Stimulated activated CD4-positive, alpha-beta T cell treated with anti-CD3 and anti-CD28 coated beads, Interleukin-12 subunit alpha, Interleukin-12 subunit beta, amount 100 ng/mL, for 4 hours (primary cell): Measurements from ENCODE around the gene AMZ1.
"Not testable (repeated sequence)": the region's sequence is repeated elsewhere in the genome, so short reads cannot be mapped to it uniquely, and the experiment has no call there.

ENCODE experiments used
- DNase-seq: peaks from one replicate; pipeline ENCODE4 v3.0.0-alpha.2; 2020

AMZ1 gene

DNA sequence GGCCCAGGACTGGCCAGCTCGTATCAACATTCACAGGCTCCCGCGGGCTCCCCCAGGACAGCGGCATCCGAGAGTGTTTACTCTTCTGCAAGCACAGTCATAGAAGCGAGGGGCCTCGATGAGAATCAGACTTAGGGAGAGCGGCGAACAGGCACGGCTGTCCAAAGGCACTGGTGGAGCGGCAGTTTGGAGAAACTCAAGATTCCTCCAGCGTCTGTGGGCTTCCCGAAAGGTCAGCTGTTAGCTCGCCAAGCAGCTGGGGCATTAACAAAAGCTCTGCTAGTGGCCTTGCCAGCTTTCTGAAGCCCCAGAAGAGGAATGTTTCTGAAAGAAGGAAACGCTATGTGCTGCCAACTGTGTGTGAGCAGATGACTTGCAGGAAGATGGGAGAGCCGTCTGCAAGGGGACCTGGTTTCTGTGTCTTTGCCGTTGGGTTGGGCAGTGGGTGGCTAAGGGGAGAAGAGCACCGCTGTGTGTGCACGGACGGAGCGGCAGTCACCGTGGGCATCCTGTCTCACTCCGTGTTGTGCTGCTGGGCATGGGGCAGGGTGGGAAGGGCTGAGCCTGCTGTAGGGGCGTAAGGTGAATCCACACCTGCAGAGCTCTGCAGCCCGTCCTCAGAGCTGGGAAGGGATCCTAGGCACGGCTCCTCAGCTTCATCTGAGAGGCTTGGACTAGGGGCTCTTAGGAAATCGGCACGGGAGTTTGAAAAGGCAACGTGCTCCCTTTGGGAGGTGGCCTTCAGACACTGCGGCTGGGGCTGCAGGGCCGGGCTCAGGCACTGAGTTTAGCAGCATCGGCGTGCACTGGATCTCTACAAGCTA, 42.1 kb downstream of the AMZ1 start:
- no peak for DNase-seq

DNA sequence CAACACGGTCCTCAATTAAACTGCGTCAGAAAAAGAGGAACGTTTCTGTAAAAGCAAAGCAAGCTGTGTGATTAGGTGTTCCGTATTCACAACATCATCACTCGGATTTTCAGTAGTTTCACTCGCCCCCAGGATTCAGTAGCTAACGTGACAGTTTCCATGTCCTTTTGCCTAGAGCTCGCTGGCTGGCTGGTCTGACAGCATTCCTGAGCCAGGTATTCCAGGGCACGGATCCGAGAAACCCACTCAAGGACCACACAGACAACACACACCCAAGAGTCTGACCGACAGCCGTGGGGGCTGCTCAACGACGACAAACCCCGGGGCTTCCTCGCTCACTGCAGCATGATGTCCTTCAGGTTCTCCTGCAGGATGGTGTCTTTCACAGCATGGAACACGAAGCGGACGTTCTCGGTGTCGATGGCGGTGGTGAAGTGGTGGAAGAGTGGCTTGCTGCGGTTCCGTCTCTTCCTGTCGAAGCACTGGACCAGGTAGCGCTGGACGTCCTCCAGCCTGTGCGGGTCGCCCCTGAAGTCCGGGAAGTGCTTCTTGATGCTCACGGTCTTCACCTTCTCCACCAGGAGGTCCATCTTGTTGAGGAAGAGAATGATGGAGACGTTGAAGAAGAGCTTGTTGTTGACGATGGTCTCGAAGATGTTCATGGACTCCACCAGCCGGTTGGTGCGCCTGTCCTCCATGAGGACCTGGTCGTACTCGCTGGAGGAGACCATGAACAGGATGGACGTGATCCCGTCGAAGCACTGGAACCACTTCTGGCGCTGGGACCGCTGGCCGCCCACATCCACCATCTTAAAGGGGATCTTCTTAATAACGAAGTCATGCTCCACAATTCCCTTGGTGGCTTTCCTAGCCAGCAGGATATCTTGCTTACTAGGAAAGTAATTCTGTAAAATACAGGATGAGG, 43.1 kb downstream of the AMZ1 start:
- no peak for DNase-seq

DNA sequence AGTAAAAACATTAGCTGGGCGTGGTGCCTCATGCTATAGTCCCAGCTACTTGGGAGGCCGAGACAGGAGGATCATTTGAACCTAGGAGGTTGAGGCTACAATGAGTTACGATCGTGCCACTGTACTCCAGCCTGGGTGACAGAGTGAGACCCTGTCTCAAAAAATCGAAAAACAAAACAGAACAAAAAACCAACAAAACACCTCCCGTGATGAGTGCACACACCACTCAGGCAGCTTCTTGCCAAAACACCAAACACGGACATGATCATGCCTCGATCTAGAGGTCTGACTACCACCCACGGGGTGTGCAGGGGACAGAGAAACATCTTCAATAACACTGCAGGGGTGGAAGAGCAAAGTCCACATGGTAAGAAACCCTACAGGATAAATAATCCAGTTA, 44.4 kb downstream of the AMZ1 start:
- no peak for DNase-seq

DNA sequence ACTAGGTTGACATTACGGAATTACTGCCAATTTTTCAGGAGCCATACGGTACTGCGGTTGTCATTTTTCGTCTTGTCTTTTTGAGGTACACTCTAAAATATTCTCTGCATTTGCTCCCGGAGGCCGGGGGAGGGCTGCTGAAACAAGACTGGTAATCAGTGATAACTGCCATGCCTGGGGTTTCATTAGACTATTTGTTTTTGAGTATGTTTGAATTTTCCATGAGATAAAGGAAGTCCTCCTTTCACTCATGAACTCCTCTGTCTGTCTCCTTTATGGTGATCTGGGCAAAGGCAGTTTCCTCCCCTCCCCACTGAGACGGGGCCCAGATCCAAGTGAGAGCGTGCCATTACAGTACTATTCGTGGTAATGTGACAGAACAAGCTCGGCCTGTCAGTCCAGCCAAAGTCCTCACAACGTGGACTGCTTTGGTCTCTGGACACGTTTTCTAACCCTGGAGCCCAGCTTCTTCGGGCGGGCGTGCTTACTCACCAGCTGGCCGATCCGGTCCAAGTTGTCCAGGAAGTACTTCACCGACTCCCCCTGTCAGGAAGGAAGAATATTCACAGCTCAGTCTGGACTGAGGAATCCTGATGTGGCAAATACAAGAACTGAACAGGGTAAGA, 45.1 kb downstream of the AMZ1 start:
- DNase-seq = no peak

DNA sequence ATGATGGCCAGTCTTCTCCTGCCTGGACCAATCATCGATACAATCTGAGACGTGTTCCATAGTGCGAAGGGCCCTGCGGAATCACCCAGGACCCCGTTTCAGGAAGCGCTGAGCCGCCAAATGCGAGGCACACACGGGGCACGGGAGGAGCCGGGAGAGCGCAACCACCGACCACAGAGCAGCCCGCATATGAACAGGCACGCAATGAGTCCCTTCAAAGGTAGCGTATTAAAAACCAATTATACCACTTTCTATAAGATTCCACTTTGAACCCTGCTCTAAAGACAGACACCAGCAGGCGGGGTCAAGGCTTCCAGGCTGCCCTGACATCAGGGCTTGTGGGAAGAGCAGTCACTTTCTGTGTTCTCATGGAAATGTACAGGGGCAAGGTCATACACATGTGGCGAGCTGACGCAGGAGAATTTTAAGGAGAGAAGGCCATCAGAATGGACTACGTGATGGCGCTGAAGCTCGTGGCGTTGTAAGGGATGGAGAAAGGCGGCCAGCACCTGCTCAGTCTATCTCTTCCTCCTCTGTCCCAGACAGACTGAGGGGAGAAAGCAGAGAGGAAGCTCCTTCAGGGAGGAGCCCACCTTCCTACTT, 46.2 kb downstream of the AMZ1 start:
- DNase-seq = no peak

DNA sequence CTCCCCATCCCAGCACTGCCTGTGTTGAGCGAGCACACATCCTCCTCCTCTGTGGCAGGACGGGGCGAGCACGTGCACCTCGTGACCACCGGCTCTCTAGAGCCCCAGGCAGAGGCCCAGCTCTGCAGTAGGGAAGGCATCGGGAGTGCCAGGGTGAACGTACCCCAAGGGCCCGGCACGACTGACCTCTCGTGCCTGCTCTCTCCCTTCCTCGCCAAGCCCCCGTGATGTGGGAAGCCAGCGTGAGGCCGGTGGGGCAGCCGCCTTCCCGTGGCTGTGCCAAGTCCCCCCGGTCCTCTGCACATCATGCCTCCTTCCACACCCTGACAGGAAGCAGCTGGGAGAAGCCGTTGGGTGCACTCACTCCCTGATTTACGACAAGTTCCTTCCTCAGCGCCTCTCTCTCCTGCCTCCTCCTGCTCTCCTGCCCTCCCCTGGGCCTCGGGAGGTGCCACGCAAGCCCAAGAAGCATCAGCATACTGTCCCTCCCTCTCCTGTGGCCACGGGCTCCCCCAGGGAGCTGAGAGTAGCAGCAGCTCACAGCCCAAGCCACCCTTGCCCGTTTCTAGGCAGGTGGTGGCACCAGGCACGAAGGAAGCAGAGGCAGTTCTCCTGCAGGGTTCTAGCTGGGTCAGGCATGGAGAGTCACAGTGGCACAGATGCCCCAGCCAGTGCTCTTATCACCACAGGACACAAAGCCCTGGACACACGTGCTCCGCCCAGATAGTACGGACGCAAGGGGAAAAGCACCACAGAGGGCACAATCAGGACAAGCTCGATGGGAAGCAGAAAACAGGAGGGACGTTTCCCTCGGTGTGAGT, 47.0 kb downstream of the AMZ1 start:
- DNase-seq = no peak

DNA sequence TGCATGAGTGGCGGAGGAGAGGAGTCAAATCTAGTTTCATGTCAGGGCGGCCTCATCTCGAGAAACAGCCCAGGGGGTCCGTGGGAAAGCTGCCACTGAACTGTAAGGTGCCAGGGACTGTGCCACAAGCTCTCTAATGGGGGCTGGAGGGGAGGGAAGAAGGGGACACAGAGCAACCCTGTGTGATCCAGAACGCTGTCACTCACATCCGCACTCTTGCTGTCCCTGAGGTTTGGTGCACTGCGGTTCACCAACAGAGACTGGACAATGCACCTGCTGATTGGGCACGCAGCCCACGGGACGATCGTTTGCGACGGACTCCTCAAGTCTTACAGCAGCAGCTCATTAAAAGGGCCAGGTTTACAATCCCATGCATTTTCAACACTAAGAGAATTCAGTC, 47.7 kb downstream of the AMZ1 start:
- no peak for DNase-seq

DNA sequence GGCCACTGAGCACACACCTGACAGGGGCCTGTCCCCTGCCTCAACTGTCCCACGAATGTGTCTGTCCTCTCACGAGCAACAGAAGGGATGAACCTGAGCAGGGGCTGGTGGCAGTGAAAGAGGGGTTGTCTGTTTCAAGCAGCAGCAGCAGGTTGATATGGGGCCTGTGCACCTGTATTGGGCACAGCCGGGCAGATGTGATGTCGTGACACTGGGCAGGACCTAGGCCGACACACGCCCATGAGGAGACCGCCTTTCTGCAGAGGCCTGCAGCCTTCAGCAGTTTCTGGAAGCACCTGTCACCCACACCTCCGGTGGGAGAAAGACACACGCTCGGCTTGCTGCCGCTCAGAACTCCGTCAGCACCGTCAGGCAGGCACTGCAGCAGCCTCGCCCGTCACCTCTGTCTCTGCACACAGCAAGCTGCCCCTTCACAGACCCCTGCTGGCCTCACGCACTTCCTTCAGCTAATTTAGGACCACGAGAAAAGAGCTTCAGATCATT, 48.5 kb downstream of the AMZ1 start:
- no peak for DNase-seq

DNA sequence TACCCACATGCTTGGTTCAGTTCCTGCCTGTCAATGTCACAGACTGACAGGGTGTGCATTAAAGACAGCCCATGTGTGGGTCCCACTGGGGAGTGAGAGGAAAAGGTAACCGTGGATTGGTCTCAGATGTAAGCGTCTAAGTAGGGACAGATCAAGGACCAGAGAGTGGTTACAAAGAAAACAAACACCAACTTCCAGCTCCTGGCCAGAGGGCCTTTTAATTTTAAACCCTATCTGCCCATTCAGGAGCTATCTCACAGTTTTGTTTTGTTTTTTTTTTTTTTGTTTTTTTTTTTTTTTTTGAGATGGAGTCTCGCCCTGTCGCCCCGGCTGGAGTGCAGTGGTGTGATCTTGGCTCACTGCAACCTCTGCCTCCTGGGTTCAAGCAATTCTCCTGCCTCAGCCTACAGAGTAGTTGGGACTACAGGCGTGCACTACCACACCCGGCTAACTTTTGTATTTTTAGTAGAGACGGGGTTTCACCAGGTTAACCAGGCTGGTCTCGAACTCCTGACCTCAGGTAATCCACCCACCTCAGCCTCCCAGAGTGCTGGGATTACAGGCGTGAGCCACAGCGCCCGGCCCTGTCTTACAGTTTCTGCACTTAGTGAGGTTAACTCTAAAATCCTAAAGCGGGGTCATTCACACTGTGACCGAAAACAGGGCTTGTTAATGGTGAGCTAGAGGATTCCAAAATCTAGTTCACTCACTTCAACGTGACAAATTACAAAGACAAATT, 49.2 kb downstream of the AMZ1 start:
- DNase-seq = not testable (repeated sequence)

DNA sequence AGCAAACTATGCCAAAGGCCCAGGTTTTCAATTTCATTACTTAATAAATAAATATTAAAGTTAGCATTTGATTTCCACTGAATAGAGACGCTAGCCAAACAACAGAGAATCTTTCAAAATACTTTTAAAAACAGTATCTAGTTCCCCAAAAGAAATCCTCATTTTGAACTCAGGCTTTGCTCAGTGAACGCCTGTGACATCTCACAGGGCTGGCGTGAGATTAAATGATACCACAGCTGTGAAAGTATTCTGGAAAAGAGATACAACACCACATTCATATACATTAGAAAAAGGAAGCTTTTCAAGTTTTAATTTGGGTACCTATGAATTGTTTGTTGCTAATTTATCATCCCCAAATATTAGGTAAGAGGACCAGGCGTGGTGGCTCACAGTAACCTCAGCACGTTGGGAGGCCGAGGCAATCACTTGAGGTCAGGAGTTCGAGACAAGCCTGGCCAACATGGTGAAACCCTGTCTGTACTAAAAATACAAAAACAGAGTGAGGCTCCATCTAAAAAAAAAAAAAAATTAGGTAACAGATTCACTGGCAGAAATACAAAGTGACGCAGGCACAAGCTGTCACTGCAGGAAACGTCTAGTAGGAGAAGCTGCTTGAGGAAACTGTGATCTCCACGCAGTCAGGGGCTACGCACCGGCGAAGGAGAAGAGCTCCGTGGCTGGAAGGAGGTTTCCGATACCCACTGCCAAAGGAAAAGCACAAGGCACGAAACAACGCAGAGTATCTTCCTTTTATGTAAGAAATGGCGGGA, 50.0 kb downstream of the AMZ1 start:
- no peak for DNase-seq

DNA sequence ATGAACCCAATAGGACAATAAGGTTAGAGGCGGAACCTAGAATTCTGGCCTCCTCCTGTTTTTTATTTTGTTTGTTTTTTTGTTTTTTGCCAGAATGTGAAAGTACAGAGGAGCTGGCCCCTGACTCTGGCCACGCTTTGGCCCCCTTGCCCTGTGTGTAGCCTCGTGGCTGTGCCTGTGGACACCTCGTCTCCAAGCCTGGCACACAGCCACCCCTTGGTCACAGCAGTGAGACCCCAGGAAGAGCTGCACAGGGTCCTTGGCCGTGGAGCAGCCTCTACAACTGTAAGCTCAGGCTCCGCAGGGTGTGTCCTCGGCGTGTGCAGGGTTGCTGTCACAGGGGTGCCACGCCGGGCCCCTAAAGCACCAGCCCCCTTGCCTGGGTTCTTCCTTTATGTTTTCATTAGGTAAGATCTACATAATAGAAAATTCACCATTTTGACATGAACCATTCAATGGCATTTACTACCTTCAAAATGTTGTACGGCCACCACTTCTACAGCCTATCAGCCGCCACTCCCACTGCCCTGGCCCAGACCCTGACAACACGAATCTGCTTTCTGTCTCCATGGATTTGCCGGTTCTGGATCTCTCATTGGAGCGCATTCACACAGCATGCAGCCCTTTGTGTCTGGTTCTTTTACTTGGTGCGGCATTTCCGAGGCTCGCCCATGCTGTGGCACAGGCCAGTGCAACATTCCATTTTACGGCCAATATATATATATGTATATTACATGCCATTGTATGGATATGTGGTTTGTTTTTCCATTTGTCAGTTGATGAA, 51.0 kb downstream of the AMZ1 start:
- no peak for DNase-seq

DNA sequence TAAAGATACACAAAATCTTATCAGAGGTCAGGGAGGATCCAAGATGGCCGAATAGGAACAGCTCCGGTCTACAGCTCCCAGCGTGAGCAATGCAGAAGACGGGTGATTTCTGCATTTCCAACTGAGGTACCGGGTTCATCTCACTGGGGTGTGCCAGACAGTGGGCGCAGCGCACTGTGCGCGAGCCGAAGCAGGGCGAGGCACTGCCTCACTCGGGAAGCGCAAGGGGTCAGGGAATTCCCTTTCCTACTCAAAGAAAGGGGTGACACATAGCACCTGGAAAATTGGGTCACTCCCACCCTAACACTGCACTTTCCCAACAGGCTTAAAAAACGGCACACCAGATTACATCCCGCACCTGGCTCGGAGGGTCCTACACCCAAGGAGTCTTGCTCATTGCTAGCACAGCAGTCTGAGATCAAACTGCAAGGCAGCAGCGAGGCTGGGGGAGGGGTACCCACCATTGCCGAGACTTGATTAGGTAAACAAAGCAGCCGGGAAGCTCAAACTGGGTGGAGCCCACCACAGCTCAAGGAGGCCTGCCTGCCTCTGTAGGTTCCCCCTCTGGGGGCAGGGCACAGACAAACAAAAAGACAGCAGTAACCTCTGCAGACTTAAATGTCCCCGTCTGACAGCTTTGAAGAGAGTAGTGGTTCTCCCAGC, 55.7 kb downstream of the AMZ1 start:
- not testable (repeated sequence) for DNase-seq

DNA sequence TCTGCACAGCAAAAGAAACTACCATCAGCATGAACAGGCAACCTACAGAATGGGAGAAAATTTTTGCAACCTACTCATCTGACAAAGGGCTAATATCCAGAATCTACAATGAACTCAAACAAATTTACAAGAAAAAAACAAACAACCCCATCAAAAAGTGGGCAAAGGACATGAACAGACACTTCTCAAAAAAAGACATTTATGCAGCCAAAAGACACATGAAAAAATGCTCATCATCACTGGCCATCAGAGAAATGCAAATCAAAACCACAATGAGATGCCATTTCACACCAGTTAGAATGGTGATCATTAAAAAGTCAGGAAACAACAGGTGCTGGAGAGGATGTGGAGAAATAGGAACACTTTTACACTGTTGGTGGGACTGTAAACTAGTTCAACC, 60.7 kb downstream of the AMZ1 start:
- DNase-seq = not testable (repeated sequence)

DNA sequence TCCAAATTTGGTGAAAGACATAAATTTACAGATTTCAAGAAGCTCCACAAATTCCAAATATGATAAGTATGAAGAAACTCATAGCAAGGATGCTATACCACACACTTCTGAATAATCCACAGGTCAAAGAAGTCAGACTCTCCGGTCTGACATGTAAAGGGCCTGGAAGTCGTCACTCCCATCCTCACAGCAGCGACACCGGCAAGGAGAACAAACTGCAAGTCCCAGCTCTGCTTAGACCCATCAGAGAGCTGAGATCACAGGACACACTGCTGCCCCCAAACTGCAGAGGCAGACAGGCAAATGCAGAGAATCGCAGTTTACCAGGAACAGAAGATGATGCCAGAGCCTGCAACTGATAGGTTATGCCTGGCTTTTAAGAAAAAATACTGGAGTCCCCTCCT, 62.0 kb downstream of the AMZ1 start:
- DNase-seq = no peak

DNA sequence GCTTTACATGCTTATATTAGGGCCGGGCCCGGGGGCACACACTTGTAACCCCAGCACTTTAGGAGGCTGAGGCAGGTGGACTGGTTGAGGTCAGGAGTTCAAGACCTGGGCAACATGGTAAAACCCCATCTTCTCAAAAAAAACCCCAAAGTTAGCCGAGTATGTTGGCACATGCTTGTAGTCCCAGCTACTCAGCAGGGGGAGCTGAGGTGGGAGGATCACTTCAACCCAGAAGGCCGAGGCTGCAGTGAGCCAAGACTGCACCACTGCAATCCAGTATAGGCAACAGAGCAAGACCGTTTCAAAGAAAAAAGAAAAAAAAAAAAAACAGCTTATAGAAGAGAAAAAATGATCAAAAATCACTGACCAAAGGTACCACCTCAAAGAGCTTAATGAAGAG, 63.1 kb downstream of the AMZ1 start:
- DNase-seq = no peak

DNA sequence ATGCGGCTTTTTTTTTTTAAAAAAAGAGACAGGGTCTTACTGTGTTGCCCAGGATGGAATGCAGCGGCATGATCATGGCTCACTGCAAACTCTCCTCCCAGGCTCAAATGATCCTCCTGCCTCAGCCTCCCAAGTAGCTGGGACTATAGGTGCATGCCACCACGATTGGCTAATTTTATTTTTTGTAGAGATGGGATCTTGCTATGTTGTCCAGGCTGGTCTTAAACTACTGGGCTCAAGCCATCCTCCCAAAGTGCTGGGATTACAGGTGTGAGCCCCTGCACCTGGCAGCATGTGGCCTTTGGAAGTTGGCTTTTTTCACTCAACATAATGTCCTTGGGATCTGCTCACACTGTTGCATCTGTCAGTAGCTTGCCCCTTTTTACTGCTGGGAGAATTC, 65.1 kb downstream of the AMZ1 start:
- no peak for DNase-seq

DNA sequence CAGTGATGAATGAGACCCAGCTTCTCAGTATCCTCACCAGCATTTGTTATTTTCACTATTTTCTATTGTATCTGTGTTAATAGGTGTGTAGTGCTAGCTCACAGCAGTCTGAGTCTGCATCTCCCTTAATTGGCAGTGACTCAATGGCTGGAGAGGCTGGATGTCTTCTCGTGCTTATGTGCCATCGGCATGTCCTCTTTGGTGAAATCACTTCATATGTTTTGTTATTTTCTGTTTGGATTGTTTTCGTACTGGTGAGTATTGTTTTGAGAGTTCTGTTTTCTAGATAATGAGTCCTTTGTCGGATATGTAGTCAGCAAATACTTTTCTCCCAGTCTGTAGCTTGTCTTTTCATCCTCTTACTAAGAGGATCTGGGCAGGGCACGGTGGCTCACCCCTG, 66.1 kb downstream of the AMZ1 start:
- no peak for DNase-seq

DNA sequence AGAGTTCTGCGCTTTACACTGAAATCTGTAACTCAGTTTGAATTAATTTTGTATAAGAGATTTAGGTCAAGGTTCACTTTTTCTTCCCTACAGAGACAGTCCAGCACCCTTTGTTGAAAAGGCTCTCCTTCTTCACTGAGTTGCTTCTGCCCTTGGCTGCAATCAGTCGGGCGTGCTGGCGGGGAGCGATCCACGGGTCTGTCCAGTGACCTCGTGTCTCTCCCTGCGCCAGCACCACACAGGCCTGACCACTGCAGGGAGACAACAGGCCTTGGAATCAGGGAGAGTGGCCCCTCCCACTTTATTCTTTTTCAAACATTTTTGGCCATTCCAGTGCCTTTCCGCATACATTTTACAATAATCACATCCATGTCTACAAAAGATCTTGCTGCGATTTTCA, 66.9 kb downstream of the AMZ1 start:
- no peak for DNase-seq

DNA sequence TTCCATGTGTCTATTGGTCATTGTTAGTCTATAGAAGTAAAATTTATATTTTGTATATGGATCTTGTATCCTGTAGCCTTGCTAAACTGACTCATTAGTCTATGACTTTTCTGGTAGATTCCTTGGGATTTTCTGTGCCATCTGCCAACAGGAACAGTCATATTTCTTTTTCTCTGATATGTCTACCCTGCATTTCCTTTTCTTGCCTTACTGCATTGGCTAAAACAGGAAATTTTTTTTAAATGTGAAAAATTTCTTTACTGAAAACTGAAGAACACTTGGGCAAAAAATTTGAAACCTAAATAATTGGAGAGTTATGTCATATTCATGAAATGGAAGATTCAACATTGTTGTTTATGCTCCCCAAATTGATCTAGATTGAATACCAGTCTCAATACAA, 67.5 kb downstream of the AMZ1 start:
- no peak for DNase-seq
